G401 (cell line): Measurements from ENCODE around the gene PIK3CA. TPM values are rescaled to one million over a fixed set of nuclear protein-coding genes. Genes with fewer than 3 reads are reported as not detected.
"Not testable (repeated sequence)": the region's sequence is repeated elsewhere in the genome, so short reads cannot be mapped to it uniquely, and the experiment has no call there.

Experiments used
- DNase-seq: peaks from one replicate; pipeline ENCODE4 v3.0.0-alpha.2; 2015; ENCODE audit warnings: low spot score
- in situ Hi-C: cut with HindIII; loops from 2 replicates; pipeline ENCODE4 v1.10.0; 2016; ENCODE audit warnings: low sequenced_read_pairs, mixed read lengths
- total RNA-seq: library from RNA; depleted of rRNA; stranded (reverse); fragments of >200 nt; shearing (Covaris generic); gene quantifications from 2 replicates; pipeline ENCODE4 v1.2.3, GENCODE V29; 2014

Gene PIK3CA
- total RNA-seq, 1 experiment from 2014 or later, result 11.9 TPM

- no peak for DNase-seq
- in situ Hi-C loops, result no loop called here
Observed at GRCh38 chr3:179256813-179257212, 108.7 kb downstream of the PIK3CA start.

DNA sequence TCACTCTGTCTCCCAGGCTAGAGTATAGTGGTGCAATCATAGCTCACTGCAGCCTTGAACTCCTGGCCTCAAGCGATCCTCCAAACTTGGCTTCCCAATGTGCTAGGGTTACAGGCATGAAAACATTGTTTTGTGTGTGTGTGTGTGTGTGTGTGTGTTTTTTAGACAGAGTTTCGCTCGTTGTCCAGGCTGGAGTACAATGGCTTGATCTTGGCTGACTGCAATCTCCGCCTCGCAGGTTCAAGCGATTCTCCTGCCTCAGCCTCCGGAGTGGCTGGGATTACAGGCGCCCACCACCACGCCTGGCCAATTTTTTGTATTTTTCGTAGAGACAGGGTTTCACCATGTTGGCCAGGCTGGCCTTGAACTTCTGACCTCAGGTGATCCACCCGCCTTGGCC, 109.6 kb downstream of the PIK3CA start:
- DNase-seq, in situ Hi-C loops: not testable (repeated sequence)

- DNase-seq, result no peak
- in situ Hi-C loops, result no loop called here
Observed at GRCh38 chr3:179258820-179259219, 110.7 kb downstream of the PIK3CA start.

- in situ Hi-C loops, DNase-seq: not testable (repeated sequence)
Observed at GRCh38 chr3:179259959-179260756, 112.0 kb downstream of the PIK3CA start.

GRCh38 chr3:179260949-179261765, 113.0 kb downstream of the PIK3CA start:
- peak; percentile 44 for DNase-seq
- in situ Hi-C loops, result no loop called here

DNA sequence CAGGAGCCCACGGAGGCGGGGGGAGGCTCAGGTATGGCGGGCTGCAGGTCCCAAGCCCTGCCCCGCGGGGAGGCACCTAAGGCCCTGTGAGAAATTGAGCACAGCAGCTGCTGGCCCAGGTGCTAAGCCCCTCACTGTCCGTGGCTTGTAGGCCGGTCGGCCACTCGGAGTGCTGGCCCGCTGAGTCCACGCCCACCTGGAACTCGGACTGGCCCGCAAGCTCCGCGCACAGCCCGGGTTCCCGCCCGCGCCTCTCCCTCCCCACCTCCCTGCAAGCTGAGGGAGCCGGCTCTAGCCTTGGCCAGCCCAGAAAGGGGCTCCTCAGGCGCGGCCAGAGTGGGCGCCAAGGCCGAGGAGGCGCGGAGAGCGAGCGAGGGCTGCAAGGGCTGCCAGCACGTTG, 115.0 kb downstream of the PIK3CA start:
- DNase-seq, result no peak
- in situ Hi-C loops, result no loop called here

DNA sequence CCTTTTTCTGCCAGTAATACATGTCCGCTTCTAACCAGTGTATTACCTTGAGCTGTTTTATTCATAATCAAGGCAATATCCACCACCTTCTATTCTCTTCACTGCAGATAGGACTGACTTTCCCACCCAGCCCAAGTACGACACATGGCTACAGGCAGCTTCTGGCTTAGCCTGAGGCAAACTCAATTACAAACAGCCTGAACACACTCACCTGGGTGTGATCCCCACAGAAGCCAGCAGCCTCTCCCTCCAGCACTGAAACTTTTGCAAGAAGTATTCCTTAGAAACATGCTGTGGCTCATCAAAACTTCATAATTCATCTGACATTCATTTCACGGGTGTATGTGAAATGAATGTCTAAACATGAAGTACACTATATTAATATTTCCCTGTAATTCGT, 116.3 kb downstream of the PIK3CA start:
- in situ Hi-C loops, result no loop called here

GRCh38 chr3:179265092-179265491, 116.9 kb downstream of the PIK3CA start:
- no peak for DNase-seq
- in situ Hi-C loops, result no loop called here

More for the DNA sequence above, 116.3 kb downstream of the PIK3CA start:
- no peak for DNase-seq

DNA sequence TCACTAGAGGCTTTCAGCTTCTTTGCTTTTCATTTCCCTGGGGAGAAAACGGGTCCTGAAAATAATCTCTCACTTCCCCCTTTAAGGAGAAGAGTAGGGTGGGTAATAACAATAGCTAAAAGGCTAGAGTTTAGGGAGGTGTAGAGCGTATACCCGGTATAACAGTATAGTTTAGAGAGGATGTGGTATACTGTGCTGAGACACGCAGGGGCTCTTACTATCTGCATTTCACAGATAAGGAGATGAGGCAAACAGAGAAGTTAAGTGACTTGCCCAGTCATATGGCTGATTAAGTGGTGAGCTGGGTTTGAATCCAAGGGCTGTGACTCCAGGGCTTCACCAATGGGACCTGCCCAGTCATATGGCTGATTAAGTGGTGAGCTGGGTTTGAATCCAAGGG, 117.7 kb downstream of the PIK3CA start:
- DNase-seq, result no peak
- in situ Hi-C loops, result no loop called here

GRCh38 chr3:179266701-179267211, 118.6 kb downstream of the PIK3CA start:
- no peak for DNase-seq
- in situ Hi-C loops, result no loop called here

- DNase-seq, result no peak
- in situ Hi-C loops, result no loop called here
Observed at GRCh38 chr3:179268400-179269051, 120.4 kb downstream of the PIK3CA start.

GRCh38 chr3:179269152-179269707, 121.1 kb downstream of the PIK3CA start:
- DNase-seq, result no peak
- in situ Hi-C loops, result no loop called here

DNA sequence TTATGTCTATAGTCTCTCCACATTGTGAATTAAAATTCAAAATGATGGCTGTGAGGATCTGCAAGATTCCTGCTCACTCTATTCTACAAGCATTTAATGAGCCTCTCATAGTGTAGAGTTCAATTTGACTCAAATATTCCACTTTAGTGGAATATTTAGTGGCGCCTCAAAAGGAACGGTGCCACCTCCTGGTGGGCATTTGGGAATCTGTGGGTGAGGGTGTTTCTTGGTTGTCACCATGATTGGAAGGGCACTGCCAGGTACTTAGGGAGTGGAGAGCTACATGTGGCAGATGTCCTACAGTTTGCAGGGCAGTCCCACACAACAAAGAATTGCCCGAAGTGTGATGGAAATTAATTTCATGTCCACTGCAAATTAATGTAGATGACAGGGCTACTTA, 124.2 kb downstream of the PIK3CA start:
- in situ Hi-C loops, result no loop called here
- no peak for DNase-seq

- in situ Hi-C loops, DNase-seq: not testable (repeated sequence)
Observed at GRCh38 chr3:179274434-179274833, 126.3 kb downstream of the PIK3CA start.

GRCh38 chr3:179276001-179276400, 127.8 kb downstream of the PIK3CA start:
- in situ Hi-C loops, result no loop called here
- no peak for DNase-seq

- no peak for DNase-seq
- in situ Hi-C loops, result no loop called here
Observed at GRCh38 chr3:179276743-179277142, 128.6 kb downstream of the PIK3CA start.

DNA sequence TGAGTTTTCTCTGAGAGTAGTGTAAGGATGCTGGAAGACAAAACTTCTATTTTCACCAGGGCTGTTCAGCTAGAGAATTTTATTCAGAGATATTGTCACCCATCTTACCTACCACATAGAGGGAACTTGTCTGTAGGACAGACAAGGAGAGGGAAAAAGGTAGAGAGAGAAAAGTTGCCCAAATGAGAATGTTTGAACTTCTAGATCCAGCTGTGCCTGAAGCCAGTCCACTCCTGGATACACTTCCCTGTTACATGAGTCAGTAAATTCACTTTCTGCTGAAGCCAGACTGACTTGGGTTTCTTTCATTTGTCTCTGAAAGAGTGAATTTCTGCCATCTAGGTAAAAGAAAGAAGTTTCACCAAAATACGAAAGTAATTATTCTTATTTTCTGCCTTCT, 130.0 kb downstream of the PIK3CA start:
- in situ Hi-C loops, result no loop called here

DNA sequence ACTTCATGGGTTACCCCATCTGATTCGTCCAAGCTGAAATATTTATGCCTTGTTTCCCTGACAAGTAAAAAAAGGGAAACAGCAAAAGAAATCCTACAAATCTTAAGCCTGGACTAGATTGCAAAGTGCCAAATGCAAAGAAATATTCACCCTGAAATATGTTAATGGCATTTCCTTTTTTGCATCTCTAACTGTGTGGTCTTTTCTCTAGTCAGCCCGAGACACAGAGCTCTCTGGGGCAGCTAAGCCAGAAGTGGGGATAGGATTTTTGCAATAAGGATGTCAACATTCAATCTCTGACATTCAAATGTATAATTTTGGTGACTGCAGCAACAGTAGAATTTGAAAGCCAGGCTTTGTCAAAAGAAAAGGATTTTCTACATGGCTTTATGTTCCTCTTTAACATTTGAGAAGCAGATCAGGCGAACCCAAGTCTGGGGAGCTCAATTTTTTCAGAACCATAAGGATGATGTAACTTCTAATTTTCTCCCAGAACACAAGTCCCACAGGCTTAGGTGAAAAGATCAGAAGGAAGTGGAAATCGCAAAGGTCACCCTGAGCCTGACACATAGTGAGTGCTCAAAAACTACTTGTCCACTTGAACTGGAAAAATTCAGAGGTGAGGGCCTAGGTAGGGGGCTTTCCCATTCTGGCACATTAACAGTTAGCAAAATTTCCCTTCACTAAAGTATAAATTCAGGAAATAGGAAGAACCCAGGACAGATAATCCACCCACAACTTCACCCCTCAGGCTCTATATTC, 131.0 kb downstream of the PIK3CA start:
- in situ Hi-C loops, result no loop called here
- no peak for DNase-seq

More for the DNA sequence above, 130.0 kb downstream of the PIK3CA start:
- no peak for DNase-seq

DNA sequence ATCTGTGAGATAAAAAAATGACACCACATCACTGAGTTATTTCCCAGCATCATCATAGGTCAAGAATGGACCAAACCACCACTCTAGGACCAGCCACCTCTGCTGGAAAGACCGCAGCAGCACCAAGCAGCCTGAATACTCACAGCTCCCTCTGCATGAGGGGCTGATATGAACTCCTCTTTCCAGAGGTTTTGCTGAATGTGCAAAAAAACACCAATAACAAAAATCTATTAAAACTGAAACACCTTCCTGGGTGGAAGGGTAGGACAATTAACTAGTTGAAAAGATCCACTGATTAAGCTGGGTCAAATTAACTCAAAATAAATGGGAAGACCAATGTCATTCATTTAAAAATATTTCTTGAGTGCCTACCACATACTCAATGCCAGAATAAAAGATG, 131.7 kb downstream of the PIK3CA start:
- in situ Hi-C loops, result no loop called here
- no peak for DNase-seq
